BE2C (cell line): ENCODE results near the gene SPNS2.

ENCODE experiments used
- DNase-seq: peaks from one replicate; pipeline ENCODE4 v3.0.0-alpha.2; 2020
- H3K27me3 ChIP-seq: fragments of 250-450 bp; sonication (Bioruptor Pico); 2 replicates; pipeline ENCODE4 v1.5.1; 2020; ENCODE audit warnings: mild to moderate bottlenecking
- H3K36me3 ChIP-seq: fragments of 250-450 bp; sonication (Bioruptor Pico); 2 replicates; pipeline ENCODE4 v1.5.1; 2020; ENCODE audit warnings: mild to moderate bottlenecking
- H3K4me1 ChIP-seq: fragments of 250-450 bp; sonication (Bioruptor Pico); 2 replicates; pipeline ENCODE4 v1.5.1; 2020
- H3K4me3 ChIP-seq: 2 replicates; pipeline ENCODE4 v1.5.1; 2011; ENCODE audit warnings: low read depth, low read length
- H3K9me3 ChIP-seq: fragments of 250-450 bp; sonication (Bioruptor Pico); 2 replicates; pipeline ENCODE4 v1.5.1; 2020
- CTCF ChIP-seq: IDR thresholded peaks from 2 replicates; pipeline ENCODE4 v1.5.1; 2012; ENCODE audit warnings: mild to moderate bottlenecking, low read depth, low read length

Gene SPNS2

GRCh38 chr17:4547118-4547906 lies 48.6 kb downstream of the SPNS2 start:
- Histone ChIP-seq H3K9me3 (no peaks in the 10 kb centered on the region), H3K4me3 (no peak overlapping the region), H3K27me3 (no peaks in the 10 kb centered on the region), H3K4me1 (no peaks in the 10 kb centered on the region), H3K36me3 (peaks cover 29% of the 10 kb centered on the region)
- TF ChIP-seq CTCF: no peak
- no peak for DNase-seq

GRCh38 chr17:4548061-4548461 lies 49.4 kb downstream of the SPNS2 start:
- Histone ChIP-seq H3K4me1 (no peaks in the 10 kb centered on the region), H3K27me3 (no peaks in the 10 kb centered on the region), H3K9me3 (no peaks in the 10 kb centered on the region), H3K36me3 (peaks cover 31% of the 10 kb centered on the region), H3K4me3 (no peak overlapping the region)
- TF ChIP-seq CTCF: no peak
- DNase-seq: no peak

- Histone ChIP-seq H3K4me3 (no peak overlapping the region), H3K36me3 (peaks cover 31% of the 10 kb centered on the region), H3K4me1 (no peaks in the 10 kb centered on the region), H3K9me3 (no peaks in the 10 kb centered on the region), H3K27me3 (no peaks in the 10 kb centered on the region)
- no peak for DNase-seq
- no peak for TF ChIP-seq CTCF
Measured at GRCh38 chr17:4548721-4549531, 50.2 kb downstream of the SPNS2 start.

- Histone ChIP-seq H3K4me1 (no peaks in the 10 kb centered on the region), H3K9me3 (no peaks in the 10 kb centered on the region), H3K4me3 (no peak overlapping the region), H3K36me3 (peaks cover 31% of the 10 kb centered on the region), H3K27me3 (no peaks in the 10 kb centered on the region)
- no peak for TF ChIP-seq CTCF
- no peak for DNase-seq
Measured at GRCh38 chr17:4549781-4550533, 51.3 kb downstream of the SPNS2 start.

- no peaks in the 10 kb centered on the region for H3K4me1 ChIP-seq
- H3K27me3 ChIP-seq: no peaks in the 10 kb centered on the region
- no peak for DNase-seq
- no peak for TF ChIP-seq CTCF
- H3K4me3 ChIP-seq: no peak overlapping the region
- peaks cover 31% of the 10 kb centered on the region for H3K36me3 ChIP-seq
- no peaks in the 10 kb centered on the region for H3K9me3 ChIP-seq
Measured at GRCh38 chr17:4550534-4551039, 51.9 kb downstream of the SPNS2 start.
